ENCODE data around the gene LDLRAD3. TPM values are rescaled to one million over a fixed set of nuclear protein-coding genes. Genes with fewer than 3 reads are reported as not detected.

LDLRAD3 gene
- total RNA-seq, 1 experiment from 2014 or later = 12.1 TPM

- peaks cover 9% of the 10 kb centered on the region for H3K23me2 ChIP-seq (ENCODE audit: insufficient read length, low read depth, low read length, poor library complexity, severe bottlenecking)
- H3K36me3 Mint-ChIP-seq (ENCODE audit: insufficient read depth in 1 of 3, low read depth in 3 of 3) = peaks cover 0 to 2% (median 0%) of the 10 kb centered on the region in 3 experiments; a peak in 2 of 7 replicates
- H3K4me3 Mint-ChIP-seq = peak overlapping the region; percentile 87 to 96
- no peaks in the 10 kb centered on the region for H4K20me1 ChIP-seq (ENCODE audit: control insufficient read depth, insufficient read depth, insufficient read length)
- no peak for TF ChIP-seq CTCF (conservative IDR thresholded peaks at IDR 0.05)
- H3K27me3 ChIP-seq (ENCODE audit: insufficient read depth, low read length) = no peaks in the 10 kb centered on the region; the same call in 1 of the 2 replicates
- H3K14ac ChIP-seq (ENCODE audit: insufficient read depth, low read length) = peak overlapping the region; percentile 74; the same call in 1 of the 2 replicates
- no peak overlapping the region for H4K91ac ChIP-seq (ENCODE audit: insufficient read length, low read depth, low read length)
- peaks cover 56 to 63% of the 10 kb centered on the region in 2 experiments for H3K4me1 Mint-ChIP-seq
- peak overlapping the region in 2 of 3 experiments; percentile 68 to 88; a peak in 4 of 7 replicates for H3K27ac Mint-ChIP-seq
- no peak overlapping the region for H3K18ac ChIP-seq (ENCODE audit: insufficient read length, low read depth, low read length)
- H2BK120ac ChIP-seq (ENCODE audit: low read depth, low read length, poor library complexity, severe bottlenecking) = no peak overlapping the region
- no peak overlapping the region for H2AFZ ChIP-seq (ENCODE audit: low read length)
- no peaks in the 10 kb centered on the region for H3K9me3 Mint-ChIP-seq
- no peak for DNase-seq
- H3K27ac ChIP-seq (ENCODE audit: insufficient read length, low read depth, low read length) = no peak overlapping the region
- no peak overlapping the region for H4K5ac ChIP-seq (ENCODE audit: insufficient read length, low read depth, low read length)
- peaks cover 2% of the 10 kb centered on the region; the same call in 1 of the 2 replicates for H3K79me2 ChIP-seq (ENCODE audit: insufficient read depth, low read length)
- H2AK5ac ChIP-seq (ENCODE audit: insufficient read length, low read length) = no peak overlapping the region
- H3T11ph ChIP-seq (ENCODE audit: low read length) = no peak overlapping the region
- H3K79me1 ChIP-seq (ENCODE audit: insufficient read depth, low read depth, low read length, poor library complexity, severe bottlenecking) = peaks cover 7% of the 10 kb centered on the region
- no peak overlapping the region for H2BK20ac ChIP-seq (ENCODE audit: low read depth, low read length, poor library complexity, severe bottlenecking)
- H3K4me1 ChIP-seq (ENCODE audit: insufficient read depth, low read length) = peaks cover 21% of the 10 kb centered on the region
- H4K8ac ChIP-seq (replicated peaks; ENCODE audit: insufficient read length, low read depth, low read length) = no peak overlapping the region
- H3K4me2 ChIP-seq (ENCODE audit: insufficient read depth, insufficient read length, low read length) = peak overlapping the region; percentile 77
- peaks cover 36% of the 10 kb centered on the region for H3K27me3 Mint-ChIP-seq (ENCODE audit: low read depth)
- no peaks in the 10 kb centered on the region for H3K9me3 ChIP-seq (ENCODE audit: control insufficient read depth, low read depth, low read length)
- no CpG with 5 or more reads among the region's 32 CpGs for WGBS (ENCODE audit: extremely low coverage, insufficient read length, low lambda C conversion rate)
- H2BK15ac ChIP-seq (ENCODE audit: low read depth, low read length) = no peak overlapping the region
- no peak overlapping the region for H3K4ac ChIP-seq (ENCODE audit: low read depth, low read length)
- peak overlapping the region; percentile 15 for H3K9ac ChIP-seq (ENCODE audit: extremely low read depth, insufficient read length, low read length)
- no peak overlapping the region for H3K56ac ChIP-seq (ENCODE audit: insufficient read length, low read depth, low read length)
- H3K23ac ChIP-seq (ENCODE audit: insufficient read length, low read depth, low read length) = no peak overlapping the region
- no peak overlapping the region for H2BK12ac ChIP-seq (ENCODE audit: insufficient read length, low read depth, low read length)
- H2BK5ac ChIP-seq (ENCODE audit: insufficient read length, low read length) = no peak overlapping the region
These were observed 758 bp downstream of the LDLRAD3 start for GRCh38 chr11:35944503-35945136.
